GM12878 (cell line): ENCODE measurements around the gene ELL2.

Experiments
- BRCA1 ChIP-seq: IDR thresholded peaks from 2 replicates; pipeline ENCODE4 v1.6.1; 2011; ENCODE audit warnings: low read depth, low read length, improper control_type of control experiment
- CEBPB ChIP-seq, 2 experiments: fragments of 150-350 bp in 1 of 2; IDR thresholded peaks; 2 replicates each; pipeline ENCODE4 v1.6.1; 2012 to 2014; ENCODE audit warnings: low read depth in 2 of 2, low read length in 2 of 2, borderline replicate concordance in 1 of 2, inconsistent platforms in 1 of 2
- CTCF ChIP-seq, 3 experiments: IDR thresholded peaks in 2 of 3; conservative IDR thresholded peaks in 1 of 3; 2 replicates each; pipeline ENCODE4 v1.5.1; 2011; ENCODE audit warnings: low read depth in 3 of 3, low read length in 3 of 3, mild to moderate bottlenecking in 3 of 3, control low read depth in 2 of 3, moderate library complexity in 2 of 3, inconsistent platforms in 1 of 3, mixed read lengths in 1 of 3; ENCODE audit not compliant: control insufficient read depth in 2 of 3, insufficient read depth in 1 of 3; ENCODE audit errors: extremely low read depth in 1 of 3
- ELK1 ChIP-seq: IDR thresholded peaks from 2 replicates; pipeline ENCODE4 v1.6.1; 2012; ENCODE audit warnings: low read depth, low read length, improper control_type of control experiment
- EP300 ChIP-seq, 2 experiments: fragments of 150-350 bp in 1 of 2; IDR thresholded peaks; 2 replicates each; pipeline ENCODE4 v1.6.1; 2011 to 2012; ENCODE audit warnings: low read depth in 2 of 2, low read length in 2 of 2, borderline replicate concordance in 1 of 2, improper control_type of control experiment in 1 of 2, inconsistent platforms in 1 of 2; ENCODE audit not compliant: control insufficient read depth in 1 of 2
- ESRRA ChIP-seq: IDR thresholded peaks from 2 replicates; pipeline ENCODE4 v1.6.1; 2012; ENCODE audit warnings: mild to moderate bottlenecking, low read length, improper control_type of control experiment
- GABPA ChIP-seq: IDR thresholded peaks from 2 replicates; pipeline ENCODE4 v1.6.1; 2014; ENCODE audit warnings: antibody characterized with exemption, low read depth, mild to moderate bottlenecking, inconsistent platforms
- NFYB ChIP-seq: IDR thresholded peaks from 2 replicates; pipeline ENCODE4 v1.6.1; 2011; ENCODE audit warnings: low read depth, mild to moderate bottlenecking, low read length, improper control_type of control experiment, moderate library complexity; ENCODE audit not compliant: insufficient read depth
- PAX8 ChIP-seq: fragments of 450-650 bp; IDR thresholded peaks from 2 replicates; pipeline ENCODE4 v1.6.1; 2017; ENCODE audit warnings: mild to moderate bottlenecking, moderate library complexity
- REST ChIP-seq: IDR thresholded peaks from 2 replicates; pipeline ENCODE4 v1.6.1; 2012; ENCODE audit warnings: mild to moderate bottlenecking, low read depth, low read length
- ZBTB40 ChIP-seq: fragments of 450-650 bp; IDR thresholded peaks from 2 replicates; pipeline ENCODE4 v1.6.1; 2016; ENCODE audit warnings: mild to moderate bottlenecking, moderate library complexity, borderline replicate concordance
- TF ChIP-seq, protein P1 (sequence below): fragments of 450-650 bp; IDR thresholded peaks from 2 replicates; pipeline ENCODE4 v1.6.1; 2016; ENCODE audit warnings: mild to moderate bottlenecking

- TF ChIP-seq CEBPB (IDR thresholded peaks at IDR 0.05; ENCODE audit: borderline replicate concordance in 1 of 2, low read depth in 2 of 2, low read length in 2 of 2) = no peak
- no peak for TF ChIP-seq ESRRA
- TF ChIP-seq, protein P1, sequence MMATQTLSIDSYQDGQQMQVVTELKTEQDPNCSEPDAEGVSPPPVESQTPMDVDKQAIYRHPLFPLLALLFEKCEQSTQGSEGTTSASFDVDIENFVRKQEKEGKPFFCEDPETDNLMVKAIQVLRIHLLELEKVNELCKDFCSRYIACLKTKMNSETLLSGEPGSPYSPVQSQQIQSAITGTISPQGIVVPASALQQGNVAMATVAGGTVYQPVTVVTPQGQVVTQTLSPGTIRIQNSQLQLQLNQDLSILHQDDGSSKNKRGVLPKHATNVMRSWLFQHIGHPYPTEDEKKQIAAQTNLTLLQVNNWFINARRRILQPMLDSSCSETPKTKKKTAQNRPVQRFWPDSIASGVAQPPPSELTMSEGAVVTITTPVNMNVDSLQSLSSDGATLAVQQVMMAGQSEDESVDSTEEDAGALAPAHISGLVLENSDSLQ = no peak
- TF ChIP-seq CTCF (IDR thresholded peaks at IDR 0.05 in 2 of 3, conservative IDR thresholded peaks at IDR 0.05 in 1 of 3; ENCODE audit: control insufficient read depth in 2 of 3, extremely low read depth in 1 of 3, insufficient read depth in 1 of 3, low read depth in 3 of 3, low read length in 3 of 3) = no peak
- TF ChIP-seq BRCA1 = no peak
- no peak for TF ChIP-seq REST
- no peak for TF ChIP-seq PAX8
- no peak for TF ChIP-seq GABPA
- no peak for TF ChIP-seq ELK1
- no peak for TF ChIP-seq NFYB
- no peak for TF ChIP-seq ZBTB40
- TF ChIP-seq EP300 (IDR thresholded peaks at IDR 0.05; ENCODE audit: borderline replicate concordance in 1 of 2, control insufficient read depth in 1 of 2, low read depth in 2 of 2, low read length in 2 of 2) = no peak
Measured at GRCh38 chr5:95852567-95852966, 109.1 kb downstream of the ELL2 start.
